ENCODE data around the gene CD247. TPM values are rescaled to one million over a fixed set of nuclear protein-coding genes. Genes with fewer than 3 reads are reported as not detected.

Gene CD247
- total RNA-seq, 1 donor from 2014 or later: not detected

DNA sequence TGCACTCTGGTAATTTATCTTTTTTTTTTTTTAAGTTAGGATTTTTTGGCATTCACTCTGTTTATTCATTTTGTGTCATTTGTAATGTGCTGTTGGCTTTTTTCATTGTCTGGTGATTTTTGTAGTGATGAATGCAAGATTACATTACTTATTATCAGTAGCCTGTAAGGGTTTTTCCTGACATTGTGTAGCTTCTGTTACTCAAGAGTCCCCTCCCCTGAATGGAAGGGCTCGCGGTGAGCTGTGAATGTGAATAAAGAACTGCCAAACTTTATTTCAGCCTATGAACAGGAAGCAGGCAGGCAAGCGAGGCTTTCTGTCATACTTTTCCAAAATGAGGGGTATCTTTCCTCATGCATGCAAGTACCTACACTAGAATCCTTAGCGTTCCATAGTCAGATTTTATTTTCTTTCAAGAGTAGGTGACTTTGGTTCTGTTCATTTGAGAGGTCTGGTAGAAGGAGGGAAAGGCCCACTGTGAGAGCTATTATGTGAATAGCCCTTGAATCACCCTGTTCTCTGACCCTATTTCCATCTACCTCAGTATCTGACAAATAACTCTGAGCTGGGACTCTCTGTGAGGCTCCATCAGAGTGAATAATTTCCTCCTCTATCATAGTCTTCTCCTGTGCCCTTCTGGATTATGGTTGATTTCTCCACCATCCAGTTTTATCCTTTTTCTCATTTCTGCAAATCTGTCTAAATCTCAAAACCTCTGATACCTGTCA, 114.0 kb downstream of the CD247 start:
- Histone ChIP-seq H3K27me3 (ENCODE audit: control insufficient read depth, insufficient read depth, low read length) (no peaks in the 10 kb centered on the region), H3K4me3 (ENCODE audit: low read depth, low read length) (no peak overlapping the region), H3K36me3 (ENCODE audit: control insufficient read depth, insufficient read depth, low read length) (no peaks in the 10 kb centered on the region)
- DNase-seq (ENCODE audit: low read depth): no peak
- TF ChIP-seq, protein P1, sequence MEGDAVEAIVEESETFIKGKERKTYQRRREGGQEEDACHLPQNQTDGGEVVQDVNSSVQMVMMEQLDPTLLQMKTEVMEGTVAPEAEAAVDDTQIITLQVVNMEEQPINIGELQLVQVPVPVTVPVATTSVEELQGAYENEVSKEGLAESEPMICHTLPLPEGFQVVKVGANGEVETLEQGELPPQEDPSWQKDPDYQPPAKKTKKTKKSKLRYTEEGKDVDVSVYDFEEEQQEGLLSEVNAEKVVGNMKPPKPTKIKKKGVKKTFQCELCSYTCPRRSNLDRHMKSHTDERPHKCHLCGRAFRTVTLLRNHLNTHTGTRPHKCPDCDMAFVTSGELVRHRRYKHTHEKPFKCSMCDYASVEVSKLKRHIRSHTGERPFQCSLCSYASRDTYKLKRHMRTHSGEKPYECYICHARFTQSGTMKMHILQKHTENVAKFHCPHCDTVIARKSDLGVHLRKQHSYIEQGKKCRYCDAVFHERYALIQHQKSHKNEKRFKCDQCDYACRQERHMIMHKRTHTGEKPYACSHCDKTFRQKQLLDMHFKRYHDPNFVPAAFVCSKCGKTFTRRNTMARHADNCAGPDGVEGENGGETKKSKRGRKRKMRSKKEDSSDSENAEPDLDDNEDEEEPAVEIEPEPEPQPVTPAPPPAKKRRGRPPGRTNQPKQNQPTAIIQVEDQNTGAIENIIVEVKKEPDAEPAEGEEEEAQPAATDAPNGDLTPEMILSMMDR (IDR thresholded peaks at IDR 0.05; ENCODE audit: insufficient read depth, low read length, poor library complexity, severe bottlenecking): no peak

DNA sequence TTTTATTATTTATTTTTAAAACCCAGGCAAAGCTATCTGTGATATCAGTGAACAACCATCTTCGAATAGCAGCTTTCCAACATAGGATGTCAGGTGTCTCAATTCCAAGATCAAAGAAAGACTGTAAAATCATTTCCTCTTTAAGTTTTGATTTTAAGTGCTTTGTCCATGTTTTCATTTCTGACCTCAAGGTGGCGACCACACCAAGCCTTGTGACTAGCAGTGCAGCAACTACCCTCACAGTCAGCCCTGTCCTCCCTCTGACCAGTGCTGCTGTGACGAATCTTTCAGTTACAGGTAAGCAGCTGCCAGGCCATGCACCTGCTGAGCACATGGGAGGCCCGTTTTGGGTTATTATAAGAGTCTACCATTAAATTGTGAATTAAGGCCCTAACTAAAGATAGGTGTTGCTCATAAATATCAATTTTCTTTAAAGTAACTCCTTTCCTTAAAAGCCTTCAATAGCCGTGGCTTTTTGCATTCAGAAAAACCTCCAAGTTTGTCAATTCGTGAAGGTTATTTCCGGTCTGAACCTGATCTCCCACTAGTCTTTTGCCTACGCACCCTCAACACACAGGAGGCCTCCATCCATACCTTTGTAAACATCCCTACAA, 117.0 kb downstream of the CD247 start:
- TF ChIP-seq, protein P1 (IDR thresholded peaks at IDR 0.05; ENCODE audit: insufficient read depth, low read length, poor library complexity, severe bottlenecking): peak; percentile 58
- no peaks in the 10 kb centered on the region for H3K36me3 ChIP-seq (ENCODE audit: control insufficient read depth, insufficient read depth, low read length)
- DNase-seq (ENCODE audit: low read depth): peak; percentile 18

DNA sequence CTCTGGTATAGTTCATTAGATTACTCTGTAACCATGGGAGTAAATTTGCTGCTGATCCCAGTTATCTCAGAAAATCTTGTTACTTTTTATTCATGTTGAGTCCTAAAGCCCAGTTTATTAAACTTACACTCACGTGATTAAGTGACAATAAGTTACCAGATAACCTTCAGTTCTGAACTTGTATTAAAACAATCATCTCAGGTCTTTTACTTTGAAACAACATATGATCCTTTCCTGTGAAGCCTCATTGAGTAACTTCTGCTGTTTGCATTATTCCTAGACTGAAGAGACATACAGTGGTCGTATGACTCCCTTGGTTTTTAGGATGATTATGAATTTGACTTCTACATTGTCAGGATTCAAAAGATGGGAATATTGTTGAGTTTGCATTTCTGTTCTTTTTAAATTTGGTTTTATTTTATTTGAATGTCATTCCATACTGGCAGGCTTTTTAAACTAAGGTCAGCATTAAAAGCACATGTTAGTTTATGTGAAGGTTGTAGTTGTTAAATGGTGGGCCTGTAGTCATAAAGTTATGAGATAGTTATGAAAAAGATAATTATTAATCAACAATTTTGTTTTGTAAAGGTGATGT, 117.9 kb downstream of the CD247 start:
- H3K36me3 ChIP-seq (ENCODE audit: control insufficient read depth, insufficient read depth, low read length): no peaks in the 10 kb centered on the region
- TF ChIP-seq, protein P1 (IDR thresholded peaks at IDR 0.05; ENCODE audit: insufficient read depth, low read length, poor library complexity, severe bottlenecking): no peak
- H3K27me3 ChIP-seq (ENCODE audit: control insufficient read depth, insufficient read depth, low read length): no peaks in the 10 kb centered on the region
- no peak for DNase-seq (ENCODE audit: low read depth)
- H3K4me3 ChIP-seq (ENCODE audit: low read depth, low read length): no peak overlapping the region

More for the DNA sequence above, 117.0 kb downstream of the CD247 start:
- H3K27me3 ChIP-seq (ENCODE audit: control insufficient read depth, insufficient read depth, low read length): no peaks in the 10 kb centered on the region
- no peak overlapping the region for H3K4me3 ChIP-seq (ENCODE audit: low read depth, low read length)

DNA sequence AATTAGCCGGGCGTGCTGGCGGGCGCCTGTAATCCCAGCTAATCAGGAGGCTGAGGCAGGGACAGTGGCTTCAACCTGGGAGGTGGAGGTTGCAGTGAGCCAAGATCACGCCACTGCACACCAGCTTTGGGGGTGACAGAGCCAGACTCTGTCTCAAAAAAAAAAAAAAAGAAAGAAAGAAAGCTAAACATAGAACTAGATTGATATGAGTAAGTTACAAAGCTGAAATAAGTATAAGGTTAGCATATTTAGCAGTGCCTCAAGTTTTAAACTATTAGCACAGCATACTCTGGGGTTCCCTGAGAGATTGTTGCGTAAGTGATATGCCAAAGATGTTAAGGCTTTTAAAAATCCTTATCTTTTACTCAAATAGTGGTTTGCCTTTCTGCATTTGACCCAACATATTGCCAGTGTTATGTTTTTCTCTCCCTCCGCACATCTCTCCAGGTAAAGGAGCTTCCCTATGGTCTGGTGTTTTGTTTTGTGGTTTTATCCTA, 126.1 kb downstream of the CD247 start:
- no peaks in the 10 kb centered on the region for H3K27me3 ChIP-seq (ENCODE audit: control insufficient read depth, insufficient read depth, low read length)
- TF ChIP-seq, protein P1 (IDR thresholded peaks at IDR 0.05; ENCODE audit: insufficient read depth, low read length, poor library complexity, severe bottlenecking): no peak
- H3K36me3 ChIP-seq (ENCODE audit: control insufficient read depth, insufficient read depth, low read length): no peaks in the 10 kb centered on the region
- no peak for DNase-seq (ENCODE audit: low read depth)
- H3K4me3 ChIP-seq (ENCODE audit: low read depth, low read length): no peak overlapping the region

DNA sequence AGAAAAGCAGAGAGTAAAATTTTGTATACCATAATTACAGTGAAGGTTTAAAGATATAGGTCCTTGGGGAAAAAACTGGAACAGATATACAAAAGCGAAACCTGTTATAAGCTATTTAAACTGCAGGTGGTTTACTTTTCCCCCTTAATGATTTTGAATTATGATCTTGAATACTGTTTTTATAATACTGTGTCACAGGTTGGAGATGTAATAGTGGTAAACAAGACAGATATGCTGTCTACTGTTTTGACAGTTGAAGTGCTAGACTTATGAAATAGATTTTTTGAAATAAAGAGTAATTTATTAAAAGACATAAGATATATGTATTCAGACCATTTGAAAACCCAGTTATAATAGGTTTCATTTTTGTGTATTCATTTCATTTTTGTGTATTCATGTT, 129.4 kb downstream of the CD247 start:
- TF ChIP-seq, protein P1 (IDR thresholded peaks at IDR 0.05; ENCODE audit: insufficient read depth, low read length, poor library complexity, severe bottlenecking): no peak

More for the DNA sequence above, 129.4 kb downstream of the CD247 start:
- DNase-seq (ENCODE audit: low read depth): no peak
- H3K4me3 ChIP-seq (ENCODE audit: low read depth, low read length): no peak overlapping the region
- H3K27me3 ChIP-seq (ENCODE audit: control insufficient read depth, insufficient read depth, low read length): no peaks in the 10 kb centered on the region
- no peaks in the 10 kb centered on the region for H3K36me3 ChIP-seq (ENCODE audit: control insufficient read depth, insufficient read depth, low read length)

Data from kidney epithelial cell (primary cell).